GM21390 (cell line): Measurements from ENCODE around the gene PNRC1.
A peak's percentile ranks its signal among the peaks of the same experiment; 100 is the strongest.
"Not testable (repeated sequence)": the region's sequence is repeated elsewhere in the genome, so short reads cannot be mapped to it uniquely, and the experiment has no call there.

ENCODE experiments used
- ATAC-seq: cut with Tn5 transposase; IDR thresholded peaks from one replicate; pipeline ENCODE4 v1.9.1; 2021; ENCODE audit not compliant: unreplicated experiment

Gene PNRC1

GRCh38 chr6:89058627-89059026 is 21.9 kb upstream of the PNRC1 start:
- no peak for ATAC-seq

- ATAC-seq = no peak
Observed at GRCh38 chr6:89059227-89059626, 21.3 kb upstream of the PNRC1 start.

- no peak for ATAC-seq
Observed at GRCh38 chr6:89063881-89064280, 16.7 kb upstream of the PNRC1 start.

GRCh38 chr6:89064931-89065330 is 15.6 kb upstream of the PNRC1 start:
- ATAC-seq = not testable (repeated sequence)

GRCh38 chr6:89066121-89066520 is 14.4 kb upstream of the PNRC1 start:
- not testable (repeated sequence) for ATAC-seq

- no peak for ATAC-seq
Observed at GRCh38 chr6:89066940-89067646, 13.5 kb upstream of the PNRC1 start.

GRCh38 chr6:89067796-89068195 is 12.8 kb upstream of the PNRC1 start:
- ATAC-seq = no peak

- no peak for ATAC-seq
Observed at GRCh38 chr6:89068695-89069094, 11.9 kb upstream of the PNRC1 start.

GRCh38 chr6:89069536-89070163 is 10.9 kb upstream of the PNRC1 start:
- ATAC-seq = no peak

GRCh38 chr6:89071036-89071435 is 9.5 kb upstream of the PNRC1 start:
- no peak for ATAC-seq

- ATAC-seq = no peak
Observed at GRCh38 chr6:89073014-89073620, 7.4 kb upstream of the PNRC1 start.

GRCh38 chr6:89073840-89074239 is 6.7 kb upstream of the PNRC1 start:
- ATAC-seq = no peak

GRCh38 chr6:89079511-89080234 is 878 bp upstream of the PNRC1 start:
- ATAC-seq = no peak

- peak; percentile 5 for ATAC-seq
Observed at GRCh38 chr6:89081129-89081422, 525 bp downstream of the PNRC1 start.

GRCh38 chr6:89081423-89082322 is 1.1 kb downstream of the PNRC1 start:
- ATAC-seq = peak; percentile 53

GRCh38 chr6:89082486-89082891 is 1.9 kb downstream of the PNRC1 start:
- ATAC-seq = no peak

- no peak for ATAC-seq
Observed at GRCh38 chr6:89084542-89084941, 4.0 kb downstream of the PNRC1 start.

- ATAC-seq = no peak
Observed at GRCh38 chr6:89084954-89085353, 4.4 kb downstream of the PNRC1 start.

- ATAC-seq = no peak
Observed at GRCh38 chr6:89085409-89086205, 5.1 kb downstream of the PNRC1 start.

GRCh38 chr6:89087881-89088280 is 7.3 kb downstream of the PNRC1 start:
- ATAC-seq = no peak
